Stomach (tissue), 4 donors: ENCODE results near the gene CASS4.

ENCODE experiments used
- CTCF ChIP-seq, 7 experiments: fragments of 450-650 bp in 4 of 7; fragments of 200-600 bp in 3 of 7; sonication (generic) in 3 of 7; IDR thresholded peaks; one replicate each; pipeline ENCODE4 v1.5.1; 2016 to 2019; ENCODE audit warnings: antibody characterized with exemption in 7 of 7, control low read depth in 2 of 7, mild to moderate bottlenecking in 1 of 7
- POLR2A ChIP-seq, 4 donors: fragments of 450-650 bp; IDR thresholded peaks; one replicate each; pipeline ENCODE4 v1.6.1; 2016; ENCODE audit warnings: antibody characterized with exemption in 4 of 4, control low read depth in 2 of 4, mild to moderate bottlenecking in 1 of 4, moderate library complexity in 1 of 4
- POLR2AphosphoS5 ChIP-seq, 3 donors: sonication (generic); formaldehyde crosslinking; IDR thresholded peaks; one replicate each; pipeline ENCODE4 v1.6.1; 2016; ENCODE audit warnings: antibody characterized with exemption in 3 of 3

- no peak for TF ChIP-seq POLR2AphosphoS5 (IDR thresholded peaks at IDR 0.05)
- no peak for TF ChIP-seq CTCF (IDR thresholded peaks at IDR 0.05)
- no peak for TF ChIP-seq POLR2A (IDR thresholded peaks at IDR 0.05)
Observed at GRCh38 chr20:56371977-56372376, 40.1 kb upstream of the CASS4 start.
